Lower leg skin (tissue), 4 donors: ENCODE measurements around the gene HSP90B1. TPM values are rescaled to one million over a fixed set of nuclear protein-coding genes. Genes with fewer than 3 reads are reported as not detected.

Experiments
- DNase-seq, 2 donors: peaks; one replicate each; pipeline ENCODE4 v3.0.0-alpha.2; 2019; ENCODE audit warnings: low spot score in 2 of 2
- H3K4me3 ChIP-seq: fragments of 200-600 bp; sonication (generic); 2 replicates; pipeline ENCODE4 v1.5.1; 2017; ENCODE audit warnings: mild to moderate bottlenecking, low read depth; ENCODE audit not compliant: poor library complexity, severe bottlenecking
- POLR2A ChIP-seq, 2 donors: fragments of 450-650 bp; IDR thresholded peaks; one replicate each; pipeline ENCODE4 v1.6.1; 2016 to 2017; ENCODE audit warnings: antibody characterized with exemption in 2 of 2, mild to moderate bottlenecking in 1 of 2, moderate library complexity in 1 of 2
- WGBS, 2 donors: methylation state at CpG; one replicate each; pipeline ENCODE4 v1.1.5; 2018; 5-methylcytosine and 5-hydroxymethylcytosine counted together
- intact Hi-C: fragments of 100-400 bp; cut with DNase I; formaldehyde crosslinking; loops from one replicate; pipeline ENCODE4 v1.15.0; 2023; ENCODE audit warnings: low total_unique reads
- total RNA-seq, 4 donors: library from RNA; depleted of rRNA; stranded (reverse); fragments of >200 nt; gene quantifications; one replicate each; pipeline ENCODE4 v1.1.0, GENCODE V29; 2016
- TF ChIP-seq, protein P1 (sequence below), 3 donors: fragments of 450-650 bp; IDR thresholded peaks; one replicate each; pipeline ENCODE4 v1.5.1; 2016; ENCODE audit warnings: antibody characterized with exemption in 3 of 3, mild to moderate bottlenecking in 3 of 3, moderate library complexity in 2 of 3

Gene HSP90B1
- total RNA-seq, 4 donors from 2014 or later: 98.4 to 168 (median 135) TPM

DNA sequence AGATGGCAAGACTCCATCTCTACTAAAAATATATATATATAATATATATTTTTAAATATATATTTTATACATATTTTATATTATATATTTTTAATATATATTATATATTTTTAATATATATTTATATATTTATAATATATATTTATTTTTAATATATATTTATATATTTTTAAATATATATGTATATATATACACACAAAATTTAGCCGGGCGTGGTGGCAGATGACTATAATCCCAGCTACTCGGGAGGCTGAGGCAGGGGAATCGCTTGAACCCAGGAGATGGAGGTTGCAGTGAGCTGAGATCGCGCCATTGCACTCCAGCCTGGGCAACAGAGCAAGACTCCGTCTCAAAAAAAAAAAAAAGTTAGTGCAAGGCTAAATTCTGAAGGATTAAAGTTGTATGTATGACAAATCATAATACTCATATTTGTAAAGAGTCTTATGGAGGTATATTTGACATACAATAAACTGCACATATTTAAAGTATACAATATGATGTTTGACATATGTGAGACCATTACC is 27.7 kb downstream of the HSP90B1 start:
- intact Hi-C loops: no loop called here
- TF ChIP-seq POLR2A (IDR thresholded peaks at IDR 0.05): no peak
- TF ChIP-seq, protein P1, sequence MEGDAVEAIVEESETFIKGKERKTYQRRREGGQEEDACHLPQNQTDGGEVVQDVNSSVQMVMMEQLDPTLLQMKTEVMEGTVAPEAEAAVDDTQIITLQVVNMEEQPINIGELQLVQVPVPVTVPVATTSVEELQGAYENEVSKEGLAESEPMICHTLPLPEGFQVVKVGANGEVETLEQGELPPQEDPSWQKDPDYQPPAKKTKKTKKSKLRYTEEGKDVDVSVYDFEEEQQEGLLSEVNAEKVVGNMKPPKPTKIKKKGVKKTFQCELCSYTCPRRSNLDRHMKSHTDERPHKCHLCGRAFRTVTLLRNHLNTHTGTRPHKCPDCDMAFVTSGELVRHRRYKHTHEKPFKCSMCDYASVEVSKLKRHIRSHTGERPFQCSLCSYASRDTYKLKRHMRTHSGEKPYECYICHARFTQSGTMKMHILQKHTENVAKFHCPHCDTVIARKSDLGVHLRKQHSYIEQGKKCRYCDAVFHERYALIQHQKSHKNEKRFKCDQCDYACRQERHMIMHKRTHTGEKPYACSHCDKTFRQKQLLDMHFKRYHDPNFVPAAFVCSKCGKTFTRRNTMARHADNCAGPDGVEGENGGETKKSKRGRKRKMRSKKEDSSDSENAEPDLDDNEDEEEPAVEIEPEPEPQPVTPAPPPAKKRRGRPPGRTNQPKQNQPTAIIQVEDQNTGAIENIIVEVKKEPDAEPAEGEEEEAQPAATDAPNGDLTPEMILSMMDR (IDR thresholded peaks at IDR 0.05): no peak
- no peak overlapping the region for H3K4me3 ChIP-seq
- WGBS, 2 donors: 85 to 88% methylated on average over 7 of the region's 7 CpGs
- no peak for DNase-seq

DNA sequence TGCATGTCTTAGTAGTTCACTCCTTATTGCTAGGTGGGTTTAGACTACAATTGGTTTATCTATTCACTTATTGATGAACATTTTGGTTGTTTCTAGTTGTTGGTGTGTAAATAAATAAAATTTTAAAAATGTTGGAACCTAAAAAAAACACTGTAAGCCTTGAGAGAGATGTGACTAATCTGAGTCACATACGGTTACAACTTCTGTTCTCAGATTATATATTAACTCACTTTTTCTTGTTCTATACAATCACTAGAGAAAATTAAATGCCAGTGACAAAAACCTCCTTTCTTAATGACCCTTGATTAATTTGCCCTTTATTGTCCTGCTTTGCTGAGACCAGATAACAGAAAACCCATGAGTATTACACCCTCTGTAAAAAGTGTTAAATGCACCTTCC is 28.4 kb downstream of the HSP90B1 start:
- TF ChIP-seq, protein P1 (IDR thresholded peaks at IDR 0.05): no peak
- no peak for TF ChIP-seq POLR2A (IDR thresholded peaks at IDR 0.05)
- H3K4me3 ChIP-seq: no peak overlapping the region
- no peak for DNase-seq
- 71 to 72% methylated on average over 1 of the region's 1 CpG for WGBS, 2 donors
- intact Hi-C loops: no loop called here

DNA sequence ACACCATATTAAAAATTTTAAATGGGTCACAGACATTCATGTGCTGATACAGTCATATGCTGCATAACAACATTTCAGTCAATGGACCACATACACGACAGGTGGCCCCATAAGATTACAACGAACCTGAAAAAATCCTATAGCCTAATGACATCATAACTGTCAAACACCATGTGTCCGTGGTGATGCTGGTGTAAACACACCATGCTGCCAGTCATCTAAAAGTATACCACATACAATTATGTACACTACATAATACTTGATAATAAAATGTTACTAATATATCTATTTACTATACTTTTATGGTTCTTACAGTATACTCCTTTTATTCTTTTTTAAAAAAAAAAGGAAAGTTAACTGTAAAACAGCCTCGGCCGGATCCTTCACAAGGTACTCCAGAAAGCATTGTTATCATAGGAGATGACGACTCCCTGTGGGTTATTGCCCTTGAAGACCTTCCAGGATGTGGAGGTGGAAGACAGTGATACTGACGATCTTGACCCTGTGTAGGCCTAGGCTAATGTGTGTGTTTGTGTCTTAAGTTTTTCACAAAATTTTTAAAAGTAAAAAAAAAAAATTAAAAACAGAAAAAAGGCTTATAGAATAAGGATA is 30.5 kb downstream of the HSP90B1 start:
- intact Hi-C loops: no loop called here
- no peak for TF ChIP-seq POLR2A (IDR thresholded peaks at IDR 0.05)
- TF ChIP-seq, protein P1 (IDR thresholded peaks at IDR 0.05): no peak
- 65 to 70% methylated on average over 7 of the region's 7 CpGs for WGBS, 2 donors
- DNase-seq: no peak
- H3K4me3 ChIP-seq: no peak overlapping the region

DNA sequence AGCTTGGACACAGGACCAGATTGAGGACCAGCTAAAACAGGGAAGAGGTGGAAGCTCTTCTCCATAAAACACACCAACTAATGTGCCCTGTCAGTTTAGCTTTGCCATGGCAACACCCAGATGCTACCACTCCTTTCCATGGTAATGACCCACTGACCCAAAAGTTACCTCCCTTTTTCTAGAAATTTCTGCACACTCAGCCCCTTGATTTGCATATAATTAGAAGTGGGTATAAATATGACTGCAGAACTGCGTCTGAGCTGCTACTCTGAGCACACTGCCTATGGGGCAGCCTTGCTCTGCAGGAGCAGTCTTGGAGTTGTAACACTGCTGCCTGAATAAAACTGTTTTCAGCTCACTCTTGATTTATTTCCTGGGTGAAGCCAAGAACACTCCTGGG is 32.3 kb downstream of the HSP90B1 start:
- intact Hi-C loops: no loop called here
- 26 to 32% methylated on average over 1 of the region's 1 CpG for WGBS, 2 donors

DNA sequence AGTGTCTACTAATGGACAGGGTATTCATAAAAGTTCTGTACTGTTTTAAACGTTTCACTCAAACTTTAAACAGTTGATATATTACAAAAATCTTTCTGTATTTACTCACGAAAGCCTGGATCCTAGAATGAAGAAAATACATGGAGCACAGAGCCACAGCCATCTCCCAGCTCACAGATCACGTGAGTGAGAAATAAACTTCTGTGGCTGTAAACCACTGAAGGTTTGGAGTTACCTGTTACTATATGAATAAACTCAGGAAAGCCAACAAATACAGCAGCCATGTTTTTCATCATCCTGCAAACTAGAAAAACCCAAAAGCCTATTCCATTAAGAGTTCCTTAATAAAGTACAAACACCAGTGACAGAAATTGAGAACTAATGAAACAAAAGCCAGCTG is 34.6 kb downstream of the HSP90B1 start:
- 11 to 16% methylated on average over 3 of the region's 3 CpGs for WGBS, 2 donors
- H3K4me3 ChIP-seq: peak overlapping the region; percentile 87
- no peak for DNase-seq
- intact Hi-C loops: no loop called here
- TF ChIP-seq, protein P1 (IDR thresholded peaks at IDR 0.05): no peak
- TF ChIP-seq POLR2A (IDR thresholded peaks at IDR 0.05): no peak

More for the DNA sequence above, 32.3 kb downstream of the HSP90B1 start:
- no peak for DNase-seq
- no peak overlapping the region for H3K4me3 ChIP-seq
- TF ChIP-seq POLR2A (IDR thresholded peaks at IDR 0.05): no peak
- TF ChIP-seq, protein P1 (IDR thresholded peaks at IDR 0.05): no peak

DNA sequence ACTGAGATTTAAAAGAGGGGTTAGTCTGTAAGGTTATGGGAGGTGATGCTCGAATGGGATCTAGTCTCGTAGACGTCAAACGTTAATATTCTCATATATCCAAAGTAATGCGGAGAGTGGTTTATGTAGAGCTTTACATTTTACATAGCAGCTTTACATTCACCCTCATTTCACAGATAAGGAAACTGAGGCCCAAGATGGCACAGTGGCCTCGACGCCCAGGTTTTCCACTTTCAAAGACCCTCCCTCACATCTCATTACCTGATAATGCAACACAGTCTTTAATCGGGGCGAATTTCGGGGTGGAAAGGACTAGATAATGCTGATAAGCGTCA is 35.0 kb downstream of the HSP90B1 start:
- TF ChIP-seq, protein P1 (IDR thresholded peaks at IDR 0.05): no peak
- TF ChIP-seq POLR2A (IDR thresholded peaks at IDR 0.05): no peak
- intact Hi-C loops: no loop called here
- peak overlapping the region; percentile 87 for H3K4me3 ChIP-seq
- 0 to 1% methylated on average over 11 of the region's 11 CpGs for WGBS, 2 donors
- DNase-seq: no peak
